ENCODE results near the gene EFHD1. TPM values are rescaled to one million over a fixed set of nuclear protein-coding genes. Genes with fewer than 3 reads are reported as not detected.

EFHD1 gene
- not detected in 2 replicates for total RNA-seq
- total RNA-seq (2013): 0.09 TPM
- not detected in 2 replicates for polyA plus RNA-seq
- polyA minus RNA-seq: 0.21 TPM in 1 of 2 replicates, not detected in the other

- peak; percentile 47 for TF ChIP-seq EZH2 (IDR thresholded peaks at IDR 0.05; ENCODE audit: borderline replicate concordance, insufficient read depth, low read depth, low read length, poor library complexity, severe bottlenecking)
- TF ChIP-seq CTCF (IDR thresholded peaks at IDR 0.05): no peak
- Histone ChIP-seq H3K79me2 (ENCODE audit: control insufficient read depth, insufficient read depth, low read length) (no peaks in the 10 kb centered on the region), H3K27ac (ENCODE audit: low read length in 2 of 2) (no peak within 1 kb of the TSS), H3K4me3 (ENCODE audit: control extremely low read depth in 1 of 5, extremely low read depth in 1 of 5, insufficient read depth in 1 of 5, low read depth in 2 of 5, low read length in 4 of 5) (peak within 1 kb of the TSS in 4 of 5 experiments; percentile 9 to 64 (median 52)), H4K20me1 (ENCODE audit: control insufficient read depth, insufficient read depth, low read length, poor library complexity, severe bottlenecking) (no peaks in the 10 kb centered on the region), H3K9ac (ENCODE audit: low read length) (peak within 1 kb of the TSS; percentile 65), H3K9me3 (ENCODE audit: control extremely low read depth in 1 of 3, control insufficient read depth in 2 of 3, insufficient read depth in 1 of 3, low read length in 2 of 3) (peaks cover 0 to 9% (median 0%) of the 10 kb centered on the region in 3 donors), H3K4me2 (replicated peaks; ENCODE audit: low read depth, low read length, poor library complexity, severe bottlenecking) (peak within 1 kb of the TSS; percentile 94), H3K27me3 (replicated peaks in 1 of 4; ENCODE audit: control extremely low read depth in 1 of 4, control insufficient read depth in 3 of 4, insufficient read depth in 4 of 4, low read length in 3 of 4) (peaks cover 0 to 47% (median 24%) of the 10 kb centered on the region in 4 experiments), H2AFZ (ENCODE audit: insufficient read depth, low read depth, low read length, poor library complexity, severe bottlenecking) (peak within 1 kb of the TSS; percentile 66), H3K36me3 (replicated peaks in 1 of 2; ENCODE audit: control extremely low read depth in 1 of 2, control insufficient read depth in 1 of 2, extremely low read depth in 1 of 2, insufficient read depth in 2 of 2, low read length in 1 of 2) (no peaks in the 10 kb centered on the region), H3K4me1 (ENCODE audit: control insufficient read depth in 2 of 2, insufficient read depth in 2 of 2, low read length in 2 of 2) (peaks cover 20 to 25% of the 10 kb centered on the region in 2 donors)
- 3% methylated on average over 90 of the region's 90 CpGs for WGBS (ENCODE audit: insufficient coverage)
- no peak within 1 kb of the TSS for H3K27ac Mint-ChIP-seq
- H3K4me3 Mint-ChIP-seq: peak within 1 kb of the TSS; percentile 56
- CTCF ChIA-PET: interaction anchor here (0.8 to 1.4 kb wide), 2 partner anchors 23 to 29 kb away, joined by 3 to 4 read pairs; no protein-coding TSS in a partner anchor
- ATAC-seq (ENCODE audit: low read depth): peak; percentile 91
- no peaks in the 10 kb centered on the region for H3K9me3 Mint-ChIP-seq (ENCODE audit: insufficient read depth)
- intact Hi-C loops (cut with micrococcal nuclease): no loop called here
- H3K4me1 Mint-ChIP-seq: peaks cover 5% of the 10 kb centered on the region
- POLR2A ChIA-PET: no interaction called here
- peak; percentile 62 for DNase-seq
- H3K27me3 Mint-ChIP-seq: peaks cover 43% of the 10 kb centered on the region
These were observed at the start of gene EFHD1 for GRCh38 chr2:232633413-232634205. Gene EFHD1 (plus strand): TSS chr2:232633604. CDS start chr2:232633705, 101 bp downstream.

- Mint-ChIP-seq H3K9me3 (ENCODE audit: insufficient read depth) (no peaks in the 10 kb centered on the region), H3K4me1 (peaks cover 3% of the 10 kb centered on the region), H3K4me3 (no peak overlapping the region), H3K27ac (no peak overlapping the region), H3K27me3 (no peaks in the 10 kb centered on the region)
- Histone ChIP-seq H3K4me2 (replicated peaks; ENCODE audit: low read depth, low read length, poor library complexity, severe bottlenecking) (no peak overlapping the region), H3K36me3 (replicated peaks in 1 of 2; ENCODE audit: control extremely low read depth in 1 of 2, control insufficient read depth in 1 of 2, extremely low read depth in 1 of 2, insufficient read depth in 2 of 2, low read length in 1 of 2) (peaks cover 0 to 32% of the 10 kb centered on the region in 2 experiments), H3K27me3 (replicated peaks in 1 of 4; ENCODE audit: control extremely low read depth in 1 of 4, control insufficient read depth in 3 of 4, insufficient read depth in 4 of 4, low read length in 3 of 4) (no peaks in the 10 kb centered on the region), H3K4me1 (ENCODE audit: control insufficient read depth in 2 of 2, insufficient read depth in 2 of 2, low read length in 2 of 2) (no peaks in the 10 kb centered on the region), H3K9ac (ENCODE audit: low read length) (no peak overlapping the region), H3K9me3 (ENCODE audit: control extremely low read depth in 1 of 3, control insufficient read depth in 2 of 3, insufficient read depth in 1 of 3, low read length in 2 of 3) (peaks cover 0 to 4% (median 0%) of the 10 kb centered on the region in 3 donors), H3K4me3 (ENCODE audit: control extremely low read depth in 1 of 5, extremely low read depth in 1 of 5, insufficient read depth in 1 of 5, low read depth in 2 of 5, low read length in 4 of 5) (no peak overlapping the region), H3K79me2 (ENCODE audit: control insufficient read depth, insufficient read depth, low read length) (no peaks in the 10 kb centered on the region), H3K27ac (ENCODE audit: low read length in 2 of 2) (no peak overlapping the region), H4K20me1 (ENCODE audit: control insufficient read depth, insufficient read depth, low read length, poor library complexity, severe bottlenecking) (no peaks in the 10 kb centered on the region), H2AFZ (ENCODE audit: insufficient read depth, low read depth, low read length, poor library complexity, severe bottlenecking) (no peak overlapping the region)
- TF ChIP-seq EZH2 (IDR thresholded peaks at IDR 0.05; ENCODE audit: borderline replicate concordance, insufficient read depth, low read depth, low read length, poor library complexity, severe bottlenecking) (no peak), CTCF (IDR thresholded peaks at IDR 0.05) (no peak)
- ATAC-seq (ENCODE audit: low read depth) (no peak), DNase-seq (no peak)
- WGBS (ENCODE audit: insufficient coverage): 95% methylated on average over 5 of the region's 6 CpGs
- ChIA-PET POLR2A (no interaction called here), CTCF (interaction anchor here (0.8 kb wide), 1 partner anchor 11 kb away, joined by 3 read pairs; no protein-coding TSS in a partner anchor)
- intact Hi-C loops (cut with micrococcal nuclease): no loop called here
These were observed 49.2 kb upstream of the EFHD1 start for GRCh38 chr2:232584238-232584637.
